Mammary epithelial cell (primary cell): Measurements from ENCODE around the gene PTCD2.

Source experiments
- CTCF ChIP-seq, 2 donors: IDR thresholded peaks in 1 of 2; conservative IDR thresholded peaks in 1 of 2; 2 replicates each; pipeline ENCODE4 v1.5.1; 2011 to 2012; ENCODE audit warnings: inconsistent platforms in 2 of 2, low read length in 2 of 2, mild to moderate bottlenecking in 2 of 2, control low read depth in 1 of 2, low read depth in 1 of 2; ENCODE audit not compliant: insufficient read depth in 1 of 2; ENCODE audit errors: extremely low read depth in 1 of 2
- EZH2 ChIP-seq: IDR thresholded peaks from 2 replicates; pipeline ENCODE4 v1.6.1; 2012; ENCODE audit warnings: low read length, inconsistent platforms, borderline replicate concordance

GRCh38 chr5:72394688-72395087 is 74.5 kb downstream of the PTCD2 start:
- peak; percentile 21 to 61 for TF ChIP-seq CTCF (conservative IDR thresholded peaks at IDR 0.05 in 1 of 2, IDR thresholded peaks at IDR 0.05 in 1 of 2; ENCODE audit: extremely low read depth in 1 of 2, insufficient read depth in 1 of 2, low read depth in 1 of 2, low read length in 2 of 2)
- no peak for TF ChIP-seq EZH2
